Stimulated activated naive B cell treated with anti-CD40 and anti-IgM and Interleukin-4, amounts not matched to agents 10 μg/mL and 1 μg/mL and 100 μg/mL, for 72 hours (primary cell): ENCODE data around the gene TMEM106A.
"Not testable (repeated sequence)": the region's sequence is repeated elsewhere in the genome, so short reads cannot be mapped to it uniquely, and the experiment has no call there.

Source experiments
- ATAC-seq, 2 donors: fragments of 150-1000 bp; cut with Tn5 transposase; replicated peaks; 2 replicates each; pipeline ENCODE4 v1.10.0; 2021; ENCODE audit warnings: moderate library complexity in 1 of 2
- DNase-seq: peaks from one replicate; pipeline ENCODE4 v3.0.0; 2021
- H3K27ac Mint-ChIP-seq: one replicate; pipeline ENCODE4 v1.8.0; 2022; ENCODE audit warnings: mild to moderate bottlenecking, mixed read lengths
- H3K27me3 Mint-ChIP-seq, 2 donors: one replicate each; pipeline ENCODE4 v1.8.0; 2022; ENCODE audit warnings: mixed read lengths in 2 of 2
- H3K36me3 Mint-ChIP-seq, 2 donors: one replicate each; pipeline ENCODE4 v1.8.0; 2022; ENCODE audit warnings: mixed read lengths in 2 of 2, mild to moderate bottlenecking in 1 of 2
- H3K4me1 Mint-ChIP-seq, 2 donors: one replicate each; pipeline ENCODE4 v1.8.0; 2022; ENCODE audit warnings: mixed read lengths in 2 of 2, mild to moderate bottlenecking in 1 of 2
- H3K4me3 Mint-ChIP-seq, 2 donors: one replicate each; pipeline ENCODE4 v1.8.0; 2022; ENCODE audit warnings: mild to moderate bottlenecking in 2 of 2, mixed read lengths in 2 of 2, moderate library complexity in 1 of 2
- H3K9me3 Mint-ChIP-seq, 2 donors: one replicate each; pipeline ENCODE4 v1.8.0; 2022; ENCODE audit warnings: mixed read lengths in 2 of 2, mild to moderate bottlenecking in 1 of 2

Gene TMEM106A

DNA sequence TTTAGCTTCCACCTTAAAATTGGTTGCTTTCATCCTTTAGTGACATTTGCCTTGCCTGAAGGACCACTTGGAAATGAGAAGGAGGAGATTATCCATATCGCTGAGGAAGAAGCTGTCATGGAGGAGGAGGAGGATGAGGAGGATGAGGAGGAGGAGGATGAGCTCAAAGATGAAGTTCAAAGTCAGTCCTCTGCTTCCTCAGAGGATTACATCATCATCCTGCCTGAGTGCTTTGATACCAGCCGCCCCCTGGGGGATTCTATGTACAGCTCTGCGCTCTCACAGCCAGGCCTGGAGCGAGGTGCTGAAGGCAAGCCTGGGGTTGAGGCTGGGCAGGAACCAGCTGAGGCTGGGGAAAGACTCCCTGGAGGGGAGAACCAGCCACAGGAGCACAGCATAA, 11.5 kb upstream of the TMEM106A start:
- peaks cover 0 to 3% of the 10 kb centered on the region in 2 donors for H3K4me1 Mint-ChIP-seq
- no peak overlapping the region for H3K4me3 Mint-ChIP-seq
- H3K9me3 Mint-ChIP-seq, result no peaks in the 10 kb centered on the region
- no peak overlapping the region for H3K27ac Mint-ChIP-seq
- peaks cover 19 to 47% of the 10 kb centered on the region in 2 donors for H3K36me3 Mint-ChIP-seq
- H3K27me3 Mint-ChIP-seq, result no peaks in the 10 kb centered on the region
- DNase-seq (no peak), ATAC-seq (peak; percentile 36 to 41)

DNA sequence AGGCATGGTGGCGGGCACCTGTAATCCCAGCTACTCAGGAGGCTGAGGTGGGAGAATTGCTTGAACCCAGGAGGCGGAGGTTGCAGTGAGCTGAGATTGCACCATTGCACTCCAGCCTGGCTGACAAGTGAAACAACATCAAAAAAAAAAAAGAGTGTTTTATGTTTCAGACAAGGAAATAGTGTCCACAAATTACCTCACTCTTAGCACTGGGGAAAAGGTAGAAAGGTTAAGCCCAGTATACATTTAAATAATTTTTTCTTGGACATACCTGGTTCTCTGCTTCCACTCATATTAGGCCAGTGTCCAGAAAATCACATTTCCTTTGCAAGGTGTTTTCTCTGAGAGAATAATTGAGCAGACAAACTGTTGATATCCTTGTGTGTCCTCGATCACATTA, 8.7 kb upstream of the TMEM106A start:
- not testable (repeated sequence) for H3K4me1 Mint-ChIP-seq, H3K9me3 Mint-ChIP-seq, ATAC-seq, H3K27ac Mint-ChIP-seq, H3K27me3 Mint-ChIP-seq, DNase-seq, H3K4me3 Mint-ChIP-seq
- peaks cover 13 to 51% of the 10 kb centered on the region in 2 donors for H3K36me3 Mint-ChIP-seq

DNA sequence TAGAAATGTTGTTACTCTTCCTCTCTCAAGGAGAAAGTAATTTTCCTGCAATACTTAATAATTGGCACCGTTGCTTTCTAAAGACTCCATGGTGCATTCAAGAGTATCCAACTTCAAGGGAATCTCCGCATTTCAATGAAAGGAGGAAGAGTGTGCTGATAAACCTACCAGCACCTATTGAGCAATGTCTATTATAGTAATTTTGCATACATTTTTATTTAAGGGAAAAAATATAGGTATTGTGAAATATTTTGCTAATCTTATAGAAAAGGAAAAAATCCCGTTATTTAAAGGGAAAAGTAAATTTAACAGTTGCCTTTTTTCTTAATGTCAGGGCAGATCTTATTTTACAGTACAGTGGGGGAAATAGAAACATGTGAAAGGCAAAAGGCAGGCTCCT, 1.1 kb upstream of the TMEM106A start:
- Mint-ChIP-seq H3K4me1 (peaks cover 26% of the 10 kb centered on the region in 2 donors), H3K27ac (peak overlapping the region; percentile 94), H3K4me3 (peak overlapping the region; percentile 97 to 98), H3K27me3 (no peaks in the 10 kb centered on the region), H3K36me3 (peaks cover 11 to 28% of the 10 kb centered on the region in 2 donors), H3K9me3 (no peaks in the 10 kb centered on the region)
- ATAC-seq (no peak), DNase-seq (no peak)

DNA sequence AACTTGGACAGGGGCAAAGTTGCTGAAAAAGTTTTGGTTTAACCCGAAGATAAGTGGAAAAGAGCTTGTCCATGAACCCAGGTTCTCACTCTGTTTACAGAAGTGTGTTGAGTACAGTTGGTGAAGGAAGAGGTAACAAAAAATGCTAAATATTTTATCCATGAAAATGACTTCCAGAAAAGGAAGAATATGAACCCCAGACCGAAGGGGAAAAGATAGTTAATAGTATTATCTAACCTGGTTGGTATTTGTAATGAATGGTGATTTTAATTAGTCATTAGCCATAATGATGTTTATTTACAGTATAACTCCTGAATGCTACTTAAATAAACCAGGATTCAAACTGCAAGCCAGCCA, 574 bp upstream of the TMEM106A start:
- Mint-ChIP-seq H3K36me3 (peaks cover 10 to 31% of the 10 kb centered on the region in 2 donors), H3K9me3 (no peaks in the 10 kb centered on the region), H3K4me1 (peaks cover 29 to 31% of the 10 kb centered on the region in 2 donors), H3K27ac (peak overlapping the region; percentile 94), H3K27me3 (no peaks in the 10 kb centered on the region), H3K4me3 (peak overlapping the region; percentile 97 to 98)
- no peak for ATAC-seq
- DNase-seq, result no peak

DNA sequence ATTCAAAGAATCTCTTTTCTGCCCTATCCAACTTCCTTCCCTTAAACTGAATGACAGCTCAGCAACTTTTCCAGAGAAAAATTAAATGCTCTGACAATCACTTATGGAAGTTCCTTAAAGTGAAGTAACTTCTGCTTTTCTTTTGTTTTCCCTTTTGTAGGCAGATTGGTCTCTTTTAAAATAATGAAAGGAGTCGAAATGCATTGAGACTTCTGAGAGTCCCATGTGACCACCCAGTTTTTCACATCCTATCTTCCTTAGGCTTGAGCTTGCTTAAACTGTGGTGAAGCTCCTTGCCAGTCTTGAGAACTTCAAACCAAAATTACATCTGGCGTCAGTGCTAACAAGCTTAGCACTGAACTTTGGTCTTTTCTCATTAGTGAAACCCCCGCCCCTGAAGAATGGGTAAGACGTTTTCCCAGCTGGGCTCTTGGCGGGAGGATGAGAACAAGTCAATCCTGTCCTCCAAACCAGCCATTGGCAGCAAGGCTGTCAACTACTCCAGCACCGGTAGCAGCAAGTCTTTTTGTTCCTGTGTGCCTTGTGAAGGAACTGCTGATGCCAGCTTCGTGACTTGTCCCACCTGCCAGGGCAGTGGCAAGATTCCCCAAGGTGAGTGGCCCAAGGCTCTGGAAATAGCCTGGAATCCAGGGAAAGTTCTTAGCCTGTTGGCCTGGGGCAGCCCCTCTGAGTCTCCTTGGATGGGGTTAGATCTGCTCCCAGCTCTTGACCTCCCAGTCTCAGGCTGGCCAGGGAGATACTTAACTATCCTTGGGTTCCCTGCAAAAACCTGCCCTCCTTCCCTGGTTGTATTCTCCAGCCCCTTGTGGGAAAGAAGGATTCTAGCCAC, 1.2 kb downstream of the TMEM106A start:
- DNase-seq, result no peak
- peak; percentile 27 to 31 for ATAC-seq
- Mint-ChIP-seq H3K27me3 (no peaks in the 10 kb centered on the region), H3K36me3 (peaks cover 21 to 34% of the 10 kb centered on the region in 2 donors), H3K4me3 (peak overlapping the region; percentile 97 to 98), H3K27ac (peak overlapping the region; percentile 94), H3K4me1 (peaks cover 32 to 36% of the 10 kb centered on the region in 2 donors), H3K9me3 (no peaks in the 10 kb centered on the region)

DNA sequence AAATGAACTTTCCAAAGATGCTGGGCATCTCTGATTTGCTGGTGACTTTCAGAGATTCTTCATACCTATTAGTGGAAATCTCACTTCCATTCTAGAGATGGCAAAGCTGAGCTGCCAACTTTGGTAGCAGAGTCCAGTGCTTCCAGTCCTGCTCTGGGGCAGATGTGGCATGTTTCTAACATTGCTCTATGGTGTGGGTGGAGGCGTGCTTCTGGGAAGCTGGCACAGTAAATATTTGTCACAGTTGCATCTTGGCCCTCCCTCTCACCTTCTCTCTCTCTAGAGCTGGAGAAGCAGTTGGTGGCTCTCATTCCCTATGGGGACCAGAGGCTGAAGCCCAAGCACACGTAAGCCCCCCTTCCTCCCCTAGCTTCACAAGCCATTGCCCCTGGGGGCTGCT, 1.9 kb downstream of the TMEM106A start:
- no peak for ATAC-seq
- peaks cover 35 to 36% of the 10 kb centered on the region in 2 donors for H3K4me1 Mint-ChIP-seq

DNA sequence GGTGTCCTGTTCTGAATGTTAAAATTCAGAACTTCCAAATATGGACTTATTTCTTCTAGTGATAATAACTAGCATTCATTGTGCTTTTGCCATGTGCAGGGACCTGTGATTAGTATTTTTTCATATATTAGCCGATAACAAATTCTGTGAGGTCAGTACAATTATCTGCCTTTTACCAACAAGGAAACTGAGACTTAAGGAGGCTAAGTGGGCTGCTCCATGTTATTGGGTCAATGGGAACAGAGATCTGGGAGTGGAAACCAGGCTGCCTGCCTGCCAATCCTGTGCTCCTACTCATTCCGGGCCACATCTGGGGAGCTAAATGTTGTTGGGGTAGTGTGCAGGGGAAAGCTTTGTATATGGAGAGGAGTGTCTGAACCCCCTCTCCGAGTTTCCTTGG, 3.7 kb downstream of the TMEM106A start:
- ATAC-seq, result no peak
- Mint-ChIP-seq H3K27ac (no peak overlapping the region), H3K27me3 (no peaks in the 10 kb centered on the region), H3K9me3 (no peaks in the 10 kb centered on the region), H3K4me3 (no peak overlapping the region), H3K36me3 (peaks cover 29 to 39% of the 10 kb centered on the region in 2 donors), H3K4me1 (peaks cover 34 to 45% of the 10 kb centered on the region in 2 donors)
- DNase-seq, result no peak

More for the DNA sequence above, 1.9 kb downstream of the TMEM106A start:
- Mint-ChIP-seq H3K4me3 (peak overlapping the region; percentile 97 to 98), H3K27ac (no peak overlapping the region), H3K27me3 (no peaks in the 10 kb centered on the region), H3K9me3 (no peaks in the 10 kb centered on the region), H3K36me3 (peaks cover 27 to 32% of the 10 kb centered on the region in 2 donors)
- DNase-seq, result no peak

DNA sequence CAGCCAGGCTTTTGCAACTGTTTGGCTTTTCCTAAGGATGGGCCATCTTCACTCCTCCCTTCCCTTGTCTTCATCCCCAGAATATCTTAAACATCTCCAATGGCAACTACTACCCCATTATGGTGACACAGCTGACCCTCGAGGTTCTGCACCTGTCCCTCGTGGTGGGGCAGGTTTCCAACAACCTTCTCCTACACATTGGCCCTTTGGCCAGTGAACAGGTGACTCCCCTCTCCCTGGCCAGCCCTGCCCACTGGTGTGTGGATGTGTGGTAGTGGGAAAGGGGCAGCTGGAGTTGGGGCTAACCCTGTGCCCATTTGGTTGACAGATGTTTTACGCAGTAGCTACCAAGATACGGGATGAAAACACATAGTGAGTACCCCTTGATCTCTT, 4.7 kb downstream of the TMEM106A start:
- peaks cover 32 to 45% of the 10 kb centered on the region in 2 donors for H3K4me1 Mint-ChIP-seq

DNA sequence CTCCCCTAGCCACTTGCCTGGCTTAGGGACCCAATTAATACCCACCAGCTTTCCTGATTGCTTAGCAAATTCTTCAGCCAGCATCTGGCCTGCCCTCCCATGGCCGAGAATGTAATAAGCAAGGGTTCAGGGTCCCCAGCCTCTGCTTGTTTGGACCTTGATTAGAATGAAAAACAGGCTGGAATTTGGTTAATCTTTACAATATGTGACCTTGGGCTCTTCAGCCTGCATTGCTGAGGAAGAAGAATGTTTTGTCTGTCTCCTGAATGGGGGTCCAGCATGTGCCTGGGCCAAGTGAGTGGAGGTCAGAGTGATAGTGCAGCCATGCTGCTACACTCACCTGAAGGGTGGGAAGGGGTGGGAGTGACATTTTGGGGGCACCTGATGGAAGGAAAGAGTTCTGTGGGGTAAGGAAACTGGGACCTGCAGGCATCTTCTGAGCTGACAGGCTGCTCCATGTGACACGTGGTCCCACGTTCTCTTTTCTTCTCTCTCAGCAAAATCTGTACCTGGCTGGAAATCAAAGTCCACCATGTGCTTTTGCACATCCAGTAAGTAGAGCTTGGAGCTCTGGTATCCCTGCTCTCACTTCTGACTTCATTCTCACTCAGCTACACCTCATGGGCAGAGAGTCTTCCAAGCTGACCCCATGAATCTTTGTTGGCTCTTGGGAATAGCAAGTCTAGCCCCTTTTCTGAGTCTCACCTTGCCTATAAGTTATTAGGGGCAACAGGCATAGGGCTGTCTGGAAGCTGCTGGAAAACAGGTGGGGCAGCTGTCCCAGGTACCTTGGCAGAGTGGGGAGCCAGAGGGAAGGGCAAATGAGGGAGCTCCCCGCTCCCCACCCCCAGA, 5.3 kb downstream of the TMEM106A start:
- no peak overlapping the region for H3K4me3 Mint-ChIP-seq
- peaks cover 33 to 47% of the 10 kb centered on the region in 2 donors for H3K4me1 Mint-ChIP-seq
- DNase-seq (no peak), ATAC-seq (no peak)
- no peaks in the 10 kb centered on the region for H3K9me3 Mint-ChIP-seq
- H3K27me3 Mint-ChIP-seq, result no peaks in the 10 kb centered on the region
- peaks cover 34 to 39% of the 10 kb centered on the region in 2 donors for H3K36me3 Mint-ChIP-seq
- no peak overlapping the region for H3K27ac Mint-ChIP-seq

More for the DNA sequence above, 4.7 kb downstream of the TMEM106A start:
- DNase-seq (no peak), ATAC-seq (no peak)
- Mint-ChIP-seq H3K27me3 (no peaks in the 10 kb centered on the region), H3K27ac (peak overlapping the region; percentile 37), H3K36me3 (peaks cover 31 to 39% of the 10 kb centered on the region in 2 donors), H3K9me3 (no peaks in the 10 kb centered on the region), H3K4me3 (no peak overlapping the region)

DNA sequence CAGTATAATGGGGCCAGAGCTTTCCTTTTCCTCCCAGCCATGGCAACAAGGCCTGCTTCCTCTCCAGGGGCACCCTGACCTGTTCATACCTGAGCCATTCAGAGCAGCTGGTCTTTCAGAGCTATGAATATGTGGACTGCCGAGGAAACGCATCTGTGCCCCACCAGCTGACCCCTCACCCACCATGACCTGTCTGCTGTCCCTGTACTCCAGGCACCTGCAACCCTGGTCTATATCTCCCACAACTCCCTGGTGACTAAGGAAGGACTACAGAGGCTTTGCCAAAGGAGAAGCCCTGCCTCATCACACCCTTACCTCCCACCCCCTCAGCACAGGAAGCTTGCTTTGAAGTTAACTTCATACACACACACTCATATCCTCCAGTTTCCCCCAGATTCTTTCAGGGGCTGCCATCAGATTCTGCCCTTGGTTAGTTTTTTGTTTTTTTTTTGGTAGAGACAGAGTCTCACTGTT, 6.0 kb downstream of the TMEM106A start:
- Mint-ChIP-seq H3K27me3 (no peaks in the 10 kb centered on the region), H3K9me3 (no peaks in the 10 kb centered on the region), H3K36me3 (peaks cover 34 to 39% of the 10 kb centered on the region in 2 donors), H3K27ac (peak overlapping the region; percentile 38), H3K4me1 (peaks cover 27 to 41% of the 10 kb centered on the region in 2 donors), H3K4me3 (no peak overlapping the region)
- ATAC-seq (no peak), DNase-seq (no peak)

DNA sequence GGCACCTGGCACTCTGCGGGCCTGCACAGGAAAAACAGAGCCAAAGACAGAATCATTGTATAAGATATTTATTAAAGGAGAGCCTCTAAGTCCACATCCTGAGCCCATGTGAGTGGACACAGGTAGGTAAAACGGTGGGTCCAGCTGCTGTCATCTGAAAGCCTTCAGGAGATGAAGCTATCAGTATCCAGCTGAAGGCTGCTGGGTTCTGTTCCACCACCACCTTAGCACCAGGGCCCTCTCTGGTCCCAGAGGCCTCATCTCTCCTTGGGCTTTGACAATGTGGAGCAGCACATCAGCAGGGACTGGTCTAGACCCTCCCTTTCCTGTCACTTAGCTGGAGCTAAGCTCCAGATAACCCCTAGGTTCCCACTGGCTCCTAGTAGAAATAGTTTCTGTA, 7.3 kb downstream of the TMEM106A start:
- H3K4me1 Mint-ChIP-seq, result peaks cover 16 to 27% of the 10 kb centered on the region in 2 donors
- no peak overlapping the region for H3K4me3 Mint-ChIP-seq
- H3K9me3 Mint-ChIP-seq, result no peaks in the 10 kb centered on the region
- ATAC-seq (no peak), DNase-seq (no peak)
- H3K27ac Mint-ChIP-seq, result no peak overlapping the region
- H3K27me3 Mint-ChIP-seq, result no peaks in the 10 kb centered on the region
- peaks cover 37 to 44% of the 10 kb centered on the region in 2 donors for H3K36me3 Mint-ChIP-seq

DNA sequence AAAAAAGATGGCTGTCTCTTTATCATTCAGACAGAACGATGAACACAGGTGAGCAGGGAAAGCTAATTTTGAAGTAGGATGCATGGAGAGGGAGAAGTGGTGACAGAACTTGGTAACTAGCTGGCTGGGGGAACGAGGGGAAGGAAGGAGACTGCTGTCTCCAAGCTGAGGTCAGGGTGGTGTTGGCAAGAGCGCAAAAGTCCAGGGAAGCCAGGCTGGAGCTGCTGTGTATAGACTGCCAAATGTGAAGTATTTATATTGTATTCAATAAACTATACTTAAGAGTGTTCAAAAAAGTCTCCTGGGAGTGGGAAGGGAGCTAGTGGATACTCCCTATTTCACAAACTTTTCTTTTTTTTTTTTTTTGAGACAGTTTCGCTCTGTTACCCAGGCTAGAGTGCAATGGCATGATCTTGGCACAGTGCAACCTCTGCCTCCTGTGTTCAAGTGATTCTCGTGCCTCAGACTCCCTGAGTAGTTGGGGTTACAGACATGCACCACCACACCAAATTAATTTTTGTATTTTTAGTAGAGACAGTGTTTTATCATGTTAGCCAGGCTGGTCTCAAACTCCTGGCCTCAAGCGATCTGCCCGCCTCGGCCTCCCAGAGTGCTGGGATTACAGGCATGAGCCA, 8.2 kb downstream of the TMEM106A start:
- no peak for ATAC-seq
- Mint-ChIP-seq H3K27me3 (no peaks in the 10 kb centered on the region), H3K9me3 (no peaks in the 10 kb centered on the region), H3K4me1 (peaks cover 18 to 27% of the 10 kb centered on the region in 2 donors), H3K36me3 (peaks cover 40 to 47% of the 10 kb centered on the region in 2 donors), H3K27ac (no peak overlapping the region), H3K4me3 (no peak overlapping the region)
- DNase-seq, result no peak

DNA sequence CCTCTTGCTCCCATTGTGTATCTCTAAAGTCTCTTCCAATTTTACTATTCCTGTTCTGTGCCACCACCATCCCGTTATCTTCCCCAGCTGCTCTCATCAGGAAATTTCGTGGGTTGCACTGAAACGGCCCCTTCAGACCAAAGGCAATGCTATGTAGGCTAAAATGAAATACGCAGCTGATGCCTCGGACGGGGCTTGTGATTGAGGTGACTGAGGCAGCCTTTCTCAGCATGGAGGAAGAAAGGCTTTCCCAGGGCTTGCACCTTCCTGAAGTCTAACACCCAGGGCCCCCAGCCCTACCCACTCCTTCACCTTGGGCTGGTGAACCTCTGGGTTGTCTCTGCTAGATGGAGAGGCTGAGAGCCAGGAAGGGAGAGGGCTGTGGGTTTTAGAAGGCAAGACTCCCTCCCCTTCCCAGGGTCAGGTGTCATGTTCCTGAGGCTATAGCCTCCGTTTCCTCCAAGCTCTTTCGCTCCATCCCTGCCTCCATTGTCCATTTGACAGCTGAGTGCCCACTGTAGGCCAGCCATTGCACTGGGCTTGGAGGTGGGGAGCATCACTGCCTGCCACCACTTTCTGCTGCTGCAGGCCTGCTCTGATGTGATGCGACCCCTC, 8.9 kb downstream of the TMEM106A start:
- no peak overlapping the region for H3K27ac Mint-ChIP-seq
- ATAC-seq (no peak), DNase-seq (no peak)
- peaks cover 18 to 26% of the 10 kb centered on the region in 2 donors for H3K4me1 Mint-ChIP-seq
- no peak overlapping the region for H3K4me3 Mint-ChIP-seq
- no peaks in the 10 kb centered on the region for H3K27me3 Mint-ChIP-seq
- H3K36me3 Mint-ChIP-seq, result peaks cover 40 to 44% of the 10 kb centered on the region in 2 donors
- no peaks in the 10 kb centered on the region for H3K9me3 Mint-ChIP-seq
